GM12873 (cell line): Measurements from ENCODE around the gene C1QTNF9B.

Experiments used
- CTCF ChIP-seq: IDR thresholded peaks from 2 replicates; pipeline ENCODE4 v1.5.1; 2012; ENCODE audit warnings: low read depth, mild to moderate bottlenecking, moderate library complexity, low read length, control low read depth; ENCODE audit not compliant: insufficient read depth; ENCODE audit errors: missing control alignments

Gene C1QTNF9B

GRCh38 chr13:23889615-23890607 lies 7.4 kb downstream of the C1QTNF9B start:
- TF ChIP-seq CTCF, result peak; percentile 54

GRCh38 chr13:23888658-23889614 lies 8.4 kb downstream of the C1QTNF9B start, which contains the start of gene MIPEP:
Gene MIPEP, minus strand, starts transcription at chr13:23889400. Its CDS starts 80 bp downstream, at chr13:23889320.
- TF ChIP-seq CTCF, result peak; percentile 80

DNA sequence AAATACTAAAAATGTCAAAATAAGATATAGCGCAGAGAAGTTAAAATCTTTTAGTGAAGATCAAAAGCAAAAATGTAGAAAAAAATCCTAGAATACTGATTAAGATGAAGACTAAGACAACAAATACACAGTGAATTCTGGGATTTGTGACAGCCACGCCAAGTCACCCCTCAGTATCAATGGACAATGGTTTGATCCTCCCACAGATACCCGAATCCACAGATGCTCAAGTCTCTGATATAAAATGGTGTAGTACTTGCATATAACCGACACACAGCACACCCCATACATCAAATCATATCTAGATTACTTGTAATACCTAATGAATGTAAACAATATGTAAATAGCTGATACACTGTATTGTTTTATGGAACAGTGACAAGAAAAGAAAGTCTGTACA lies 14.0 kb downstream of the C1QTNF9B start:
- TF ChIP-seq CTCF, result no peak

DNA sequence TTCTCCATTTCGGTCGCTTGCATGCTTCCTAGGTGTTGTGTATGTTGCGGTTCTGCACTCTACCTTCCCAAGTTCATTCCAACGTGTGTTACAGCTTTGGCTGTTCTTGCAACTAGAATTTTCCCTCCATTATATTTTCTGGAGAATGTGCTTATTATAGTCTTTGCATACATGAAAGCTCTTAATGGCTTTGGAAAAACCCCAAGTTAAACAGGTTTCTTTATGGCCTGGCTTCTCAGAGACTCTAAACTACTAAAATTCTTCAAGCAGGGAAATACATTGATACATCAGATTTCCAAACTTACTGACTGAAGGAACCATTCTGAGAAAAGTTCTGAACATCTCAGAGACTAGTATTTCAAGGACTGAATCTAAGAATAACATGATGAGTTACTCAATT lies 20.0 kb downstream of the C1QTNF9B start:
- no peak for TF ChIP-seq CTCF

GRCh38 chr13:23876265-23876664 lies 21.0 kb downstream of the C1QTNF9B start:
- peak; percentile 62 for TF ChIP-seq CTCF

DNA sequence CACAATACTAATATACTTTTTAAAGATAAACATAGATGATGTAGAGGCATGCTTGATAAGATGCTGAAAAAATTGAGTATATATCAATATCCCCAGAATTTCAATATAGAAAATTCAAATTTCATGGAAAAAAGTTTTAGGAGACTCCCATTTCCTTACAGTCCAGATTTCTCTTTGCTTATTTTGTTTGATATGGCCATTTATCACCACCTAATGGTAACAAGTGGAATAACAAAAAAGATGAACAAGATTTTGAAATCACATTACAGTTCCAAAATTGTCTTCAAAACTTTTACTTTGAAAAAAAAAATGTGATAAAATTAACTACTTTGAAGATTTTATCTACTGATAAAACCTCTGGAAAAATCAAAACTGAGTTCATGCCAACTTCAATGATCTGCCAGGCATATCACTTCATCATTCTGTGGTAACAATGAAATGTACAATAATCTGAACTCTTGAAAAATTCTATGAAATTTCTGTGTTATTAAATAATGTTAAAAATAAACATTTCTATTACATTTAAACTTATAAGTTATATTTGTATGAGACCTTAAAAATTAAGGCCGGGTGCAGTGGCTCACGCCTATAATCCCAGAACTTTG lies 25.6 kb downstream of the C1QTNF9B start:
- peak; percentile 42 for TF ChIP-seq CTCF
